ENCODE data around the gene MDFI.

Gene MDFI

GRCh38 chr6:41673704-41674000 lies 35.4 kb downstream of the MDFI start:
- DNase-seq, result peak; percentile 36

- peak; percentile 31 for DNase-seq
Measured at GRCh38 chr6:41674231-41675000, 36.1 kb downstream of the MDFI start.

DNA sequence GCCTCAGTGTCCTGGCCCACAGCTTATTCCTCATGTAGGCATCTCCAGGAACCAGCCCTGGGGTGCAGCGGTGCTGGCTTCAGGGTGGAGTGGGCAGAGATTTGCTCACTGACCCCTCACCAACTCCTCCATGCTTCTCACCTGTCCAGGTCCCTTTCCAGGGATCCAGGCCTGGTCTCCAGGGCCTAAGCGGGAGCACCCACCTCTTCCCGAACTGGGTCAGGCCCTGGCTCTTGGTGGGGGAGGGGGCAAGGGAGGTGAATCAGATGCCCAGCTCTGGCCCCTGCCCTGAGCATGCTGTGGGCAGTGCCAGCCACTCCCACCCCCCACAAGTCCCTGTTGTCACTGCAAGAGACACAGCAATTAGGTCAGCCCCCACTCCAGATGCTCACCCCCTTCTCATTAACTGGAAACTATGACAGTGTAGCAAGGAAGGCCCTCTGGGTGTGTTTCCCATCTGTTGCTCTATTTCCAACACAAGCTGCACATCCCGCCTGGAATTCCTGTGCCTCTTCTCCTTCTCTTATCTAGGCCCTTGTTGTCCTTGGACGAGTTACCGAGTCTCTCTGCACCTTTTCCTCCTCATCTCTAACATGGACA lies 37.0 kb downstream of the MDFI start:
- peak; percentile 45 for DNase-seq

DNA sequence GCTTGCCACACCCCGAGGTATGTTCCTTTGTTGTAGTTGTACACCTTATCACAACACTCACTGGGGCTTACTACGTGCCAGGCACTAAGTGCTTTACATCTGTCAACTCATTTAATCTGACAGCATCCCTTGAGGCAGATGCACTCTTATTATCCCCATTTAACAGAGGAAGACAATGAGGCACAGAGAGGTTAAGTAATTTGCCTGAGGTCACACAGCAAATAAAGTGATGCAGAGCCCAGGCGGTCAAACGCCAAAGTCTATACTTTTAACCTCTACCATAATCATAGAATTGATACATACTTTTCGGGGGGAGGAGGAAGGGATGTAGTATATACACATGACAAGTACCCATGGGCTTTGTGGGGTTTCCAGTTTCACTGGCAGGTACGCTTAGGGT lies 37.7 kb downstream of the MDFI start:
- no peak for DNase-seq

DNA sequence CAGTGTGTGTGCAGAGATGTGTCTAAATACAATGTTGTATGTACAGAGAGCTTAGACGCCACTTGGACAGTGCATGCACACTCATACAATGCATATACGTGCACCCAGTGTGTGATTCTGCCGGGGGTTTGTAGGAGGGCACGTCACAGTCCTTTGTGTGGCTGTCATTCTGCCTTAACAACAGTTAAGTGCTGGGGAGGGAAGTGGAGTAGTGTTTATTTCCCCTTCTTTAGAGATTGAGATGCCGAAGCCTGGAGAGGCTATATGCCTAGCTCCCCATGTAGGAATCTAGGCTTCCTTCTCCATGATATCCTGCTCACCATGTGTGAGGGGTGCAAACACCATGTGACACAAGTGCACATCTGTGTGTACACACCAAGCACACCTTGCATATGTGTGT lies 38.2 kb downstream of the MDFI start:
- DNase-seq, result peak; percentile 26

DNA sequence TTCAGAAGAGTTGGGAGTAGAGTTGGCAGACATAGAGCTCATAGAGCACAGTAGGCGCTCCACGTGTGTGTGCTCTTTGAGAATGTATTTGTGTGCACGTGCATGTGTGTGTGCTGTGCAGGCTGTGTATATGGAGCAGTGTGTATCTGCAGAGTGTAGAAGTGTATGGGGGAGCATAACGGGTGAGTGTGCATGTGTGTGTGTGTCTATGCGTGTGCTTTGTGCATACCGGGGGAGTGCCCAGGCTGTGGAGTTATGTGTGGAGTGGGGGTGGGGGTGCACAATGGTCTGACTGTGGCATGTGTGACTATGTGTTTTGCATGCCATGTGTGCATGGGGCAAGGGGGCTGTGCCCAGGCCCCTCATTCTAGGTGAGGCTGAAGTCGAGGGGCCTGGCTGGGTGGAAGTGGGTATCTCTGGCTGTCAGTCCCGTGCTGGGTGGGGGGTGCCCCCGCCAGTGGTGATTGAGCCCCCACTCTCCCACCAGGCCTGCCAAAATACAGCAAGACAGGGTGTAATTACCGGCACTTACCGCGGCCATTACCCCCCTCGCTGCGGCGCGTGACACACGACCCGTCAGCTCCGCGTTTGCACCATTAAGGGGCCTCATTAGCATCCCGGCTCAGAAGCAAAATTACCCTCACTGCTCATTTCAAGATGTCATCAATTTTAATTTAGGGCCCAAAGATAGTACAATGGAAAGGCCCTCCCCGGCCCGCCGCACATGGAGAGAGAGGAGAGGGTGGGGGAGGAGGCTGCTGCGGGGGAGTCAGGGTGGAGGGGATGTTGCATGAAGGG lies 39.1 kb downstream of the MDFI start:
- peak; percentile 40 for DNase-seq

DNA sequence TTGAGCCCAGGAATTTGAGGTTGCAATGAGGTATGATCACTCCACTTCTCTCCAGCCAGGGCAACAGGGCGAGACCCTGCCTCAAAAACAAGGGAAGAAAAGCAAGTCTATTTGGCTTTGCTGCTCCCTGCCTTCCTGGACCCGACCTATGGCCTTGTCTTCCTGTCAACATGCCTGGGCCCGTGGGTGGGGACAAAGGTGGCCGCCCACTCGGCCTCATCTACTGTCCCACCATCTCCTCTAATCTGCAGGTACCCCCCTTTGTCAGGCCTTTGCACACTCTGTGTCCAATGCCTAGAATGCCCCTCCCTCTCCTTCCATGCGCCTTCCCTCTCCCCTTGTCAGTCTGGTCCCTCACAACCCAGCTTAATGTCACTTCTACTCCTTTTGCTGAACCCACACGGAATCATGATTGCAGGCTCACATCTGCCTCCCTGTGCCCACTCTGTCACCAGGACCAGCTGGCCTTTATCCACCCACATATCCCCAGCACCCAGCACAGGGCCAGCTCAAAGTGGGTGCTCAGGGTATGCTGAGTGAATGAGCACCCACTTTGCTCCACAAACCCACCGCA lies 40.3 kb downstream of the MDFI start:
- peak; percentile 13 for DNase-seq

- DNase-seq, result no peak
Measured at GRCh38 chr6:41679696-41680095, 41.4 kb downstream of the MDFI start.

- DNase-seq, result no peak
Measured at GRCh38 chr6:41680182-41680965, 42.1 kb downstream of the MDFI start.

DNA sequence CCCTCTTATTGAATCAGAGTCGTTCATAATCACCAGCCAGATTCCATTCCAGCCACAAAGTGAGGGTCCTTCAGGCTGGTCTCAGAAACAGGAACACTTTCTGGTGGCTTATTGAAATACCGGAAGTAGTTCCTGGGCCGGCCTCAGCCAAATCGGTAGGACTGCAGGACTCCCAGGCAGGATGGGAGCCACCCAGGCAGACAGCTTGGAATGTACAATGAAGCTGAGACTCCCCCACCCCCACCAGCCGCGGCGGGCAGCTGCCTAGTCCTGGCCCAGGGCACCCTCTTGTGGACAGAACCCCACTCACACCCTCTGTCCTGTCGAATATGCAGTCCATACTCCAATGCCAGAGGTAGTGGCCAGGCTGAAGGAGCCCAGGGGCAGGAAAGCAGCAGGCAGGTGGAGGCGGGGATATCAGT lies 43.8 kb downstream of the MDFI start:
- DNase-seq, result peak; percentile 95

GRCh38 chr6:41682497-41683272 lies 44.4 kb downstream of the MDFI start:
- DNase-seq, result no peak

DNA sequence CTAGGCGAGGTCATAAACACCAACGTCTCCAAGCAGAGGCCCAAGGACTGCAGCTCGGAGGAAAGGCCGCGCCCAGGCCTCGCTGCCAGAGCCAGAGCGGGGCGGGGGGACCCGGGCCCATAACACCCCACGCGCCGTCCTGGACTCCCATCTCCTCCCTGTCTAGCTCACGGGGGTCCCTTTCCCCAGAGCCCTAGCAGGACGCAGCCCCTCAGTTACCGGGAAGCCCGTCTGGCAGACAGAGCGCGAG lies 44.9 kb downstream of the MDFI start:
- DNase-seq, result no peak

- peak; percentile 92 for DNase-seq
Measured at GRCh38 chr6:41683523-41684310, 45.4 kb downstream of the MDFI start.

- DNase-seq, result peak; percentile 41
Measured at GRCh38 chr6:41684311-41685180, 46.3 kb downstream of the MDFI start.

DNA sequence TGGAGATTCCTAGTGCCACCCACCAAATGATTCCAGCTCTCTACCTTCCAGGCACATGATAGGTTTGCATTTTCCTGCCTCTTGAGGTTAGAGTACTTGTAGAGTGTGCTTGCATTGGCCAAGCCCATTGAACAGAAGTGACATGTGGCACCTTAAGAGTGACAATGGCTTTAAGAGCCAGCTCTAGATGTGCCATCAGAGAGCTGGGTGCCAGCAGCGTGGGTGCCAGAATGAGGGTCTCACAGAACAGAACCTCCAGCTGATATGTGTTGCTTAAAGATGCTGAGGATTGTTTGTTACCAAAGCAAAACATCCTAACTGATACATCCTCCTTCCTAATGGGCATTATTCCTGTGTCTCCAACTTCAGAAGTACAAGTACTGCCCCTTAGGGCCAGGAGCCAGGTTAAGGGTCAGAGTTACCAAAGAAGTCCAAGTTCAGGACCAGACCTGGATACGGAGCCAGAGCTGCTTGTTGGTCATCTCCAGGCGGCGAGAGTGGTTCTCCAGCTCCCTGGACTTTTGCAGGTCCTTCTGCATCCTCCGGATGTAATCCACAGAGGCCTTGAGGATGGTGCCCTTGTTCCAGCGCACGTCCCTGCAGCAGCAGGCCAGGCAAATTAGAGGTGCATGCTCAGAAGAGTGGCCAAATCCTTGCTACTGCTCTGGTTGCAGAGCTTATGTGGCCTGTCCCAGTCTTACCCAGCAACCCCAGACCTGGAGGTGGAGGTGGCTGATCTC lies 47.5 kb downstream of the MDFI start:
- peak; percentile 28 for DNase-seq

DNA sequence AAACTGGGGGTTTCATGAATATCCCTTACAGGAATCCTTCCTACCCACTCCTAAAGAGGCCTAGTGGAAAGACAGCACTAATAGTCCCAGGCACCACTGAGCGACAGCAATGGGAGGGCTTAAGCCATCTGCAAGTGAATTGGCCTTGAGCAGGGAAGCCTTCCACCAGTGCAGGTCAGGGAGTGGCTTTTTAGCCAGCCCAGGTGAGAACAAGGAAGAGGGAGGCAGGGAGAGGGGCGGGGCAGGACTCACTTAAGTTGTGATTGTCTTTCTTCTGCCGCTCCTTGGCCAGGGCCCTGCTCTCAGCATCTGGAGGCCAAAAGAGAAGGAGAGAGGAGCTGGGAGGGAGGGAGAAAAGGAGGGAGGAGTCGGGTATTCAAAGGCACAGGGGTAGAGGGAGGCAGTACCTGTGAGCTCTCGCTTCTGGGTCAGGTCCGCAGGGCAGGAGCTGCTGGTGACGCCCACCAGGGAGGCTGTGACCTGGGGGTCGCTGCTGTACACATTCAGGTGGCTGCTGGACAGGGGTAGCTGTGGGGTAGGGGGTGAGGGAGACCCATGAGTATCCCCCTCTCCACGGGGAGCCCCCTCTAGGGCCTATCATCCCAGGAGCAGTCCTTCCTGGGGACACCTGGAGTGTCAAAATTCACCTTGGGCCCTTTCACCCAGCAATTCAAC lies 49.4 kb downstream of the MDFI start:
- peak; percentile 38 for DNase-seq

GRCh38 chr6:41688256-41688965 lies 50.1 kb downstream of the MDFI start:
- DNase-seq, result peak; percentile 41
